Osteoblast (primary cell): Measurements from ENCODE around the gene FAM117B. TPM values are rescaled to one million over a fixed set of nuclear protein-coding genes. Genes with fewer than 3 reads are reported as not detected.

Experiments
- DNase-seq: peaks from one replicate; pipeline ENCODE4 v3.0.0; 2011; ENCODE audit warnings: low spot score, mixed read lengths; ENCODE audit not compliant: insufficient read length; ENCODE audit errors: missing footprints
- H2AFZ ChIP-seq: 2 replicates; pipeline ENCODE4 v1.6.0; 2011; ENCODE audit warnings: mild to moderate bottlenecking, low read length
- H3K27ac ChIP-seq: 2 replicates; pipeline ENCODE4 v1.5.1; 2011; ENCODE audit warnings: mild to moderate bottlenecking, low read depth, low read length, moderate library complexity
- H3K27me3 ChIP-seq: 2 replicates; pipeline ENCODE4 v1.6.0; 2012; ENCODE audit warnings: mild to moderate bottlenecking, control low read depth, inconsistent platforms, low read length, moderate library complexity; ENCODE audit not compliant: insufficient read depth
- H3K36me3 ChIP-seq: 2 replicates; pipeline ENCODE4 v1.5.1; 2011; ENCODE audit warnings: mild to moderate bottlenecking, low read length, control low read depth, moderate library complexity; ENCODE audit not compliant: insufficient read depth
- H3K4me1 ChIP-seq: 2 replicates; pipeline ENCODE4 v1.5.1; 2011; ENCODE audit warnings: mild to moderate bottlenecking, low read length, control low read depth, moderate library complexity; ENCODE audit not compliant: insufficient read depth
- H3K4me2 ChIP-seq: 2 replicates; pipeline ENCODE4 v1.6.0; 2011; ENCODE audit warnings: mild to moderate bottlenecking, low read length; ENCODE audit not compliant: insufficient read depth
- H3K4me3 ChIP-seq: fragments of 200-600 bp; sonication (generic); 3 replicates; pipeline ENCODE4 v1.5.1; 2012; ENCODE audit warnings: mild to moderate bottlenecking, low read length, inconsistent platforms; ENCODE audit not compliant: insufficient read depth
- H3K79me2 ChIP-seq: 2 replicates; pipeline ENCODE4 v1.6.0; 2012; ENCODE audit warnings: mild to moderate bottlenecking, low read length, control low read depth, inconsistent platforms; ENCODE audit not compliant: insufficient read depth
- H3K9me3 ChIP-seq: 2 replicates; pipeline ENCODE4 v1.5.1; 2011; ENCODE audit warnings: low read depth, low read length, control low read depth
- H4K20me1 ChIP-seq: 2 replicates; pipeline ENCODE4 v1.6.0; 2012; ENCODE audit warnings: mild to moderate bottlenecking, low read length, control low read depth; ENCODE audit not compliant: insufficient read depth
- CTCF ChIP-seq: IDR thresholded peaks from 2 replicates; pipeline ENCODE4 v1.5.1; 2011; ENCODE audit warnings: mild to moderate bottlenecking, low read depth, low read length, moderate library complexity; ENCODE audit errors: extremely low read depth
- total RNA-seq: library from RNA; depleted of rRNA; stranded (reverse); fragments of >200 nt; gene quantifications from 2 replicates; pipeline ENCODE4 v1.2.3, GENCODE V29; 2012

Gene FAM117B
- total RNA-seq, 1 donor, result 2.9 TPM

DNA sequence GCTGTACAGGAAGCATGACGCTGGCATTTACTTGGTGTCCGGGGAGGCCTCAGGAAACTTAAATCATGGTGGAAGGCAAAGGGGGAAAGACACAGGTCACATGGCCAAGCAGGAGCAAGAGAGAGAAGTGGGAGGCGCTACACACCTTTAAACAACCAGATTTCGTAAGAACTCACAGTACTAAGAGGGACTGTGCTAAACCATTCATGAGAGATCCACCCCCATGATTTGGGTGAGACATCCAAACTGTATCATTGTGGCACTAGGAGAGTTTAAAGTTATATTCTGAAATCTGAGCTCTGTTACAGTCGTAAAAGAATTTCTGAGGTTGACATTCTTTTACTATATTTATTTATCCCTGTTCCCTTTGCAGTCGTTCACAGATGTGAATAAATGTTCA is 120.2 kb downstream of the FAM117B start:
- Histone ChIP-seq H3K4me3 (no peak overlapping the region), H3K27ac (no peak overlapping the region), H3K9me3 (no peaks in the 10 kb centered on the region), H4K20me1 (no peaks in the 10 kb centered on the region), H3K4me2 (no peak overlapping the region), H3K79me2 (no peaks in the 10 kb centered on the region), H3K27me3 (no peaks in the 10 kb centered on the region), H2AFZ (no peak overlapping the region), H3K36me3 (no peaks in the 10 kb centered on the region), H3K4me1 (no peaks in the 10 kb centered on the region)
- no peak for TF ChIP-seq CTCF
- no peak for DNase-seq

DNA sequence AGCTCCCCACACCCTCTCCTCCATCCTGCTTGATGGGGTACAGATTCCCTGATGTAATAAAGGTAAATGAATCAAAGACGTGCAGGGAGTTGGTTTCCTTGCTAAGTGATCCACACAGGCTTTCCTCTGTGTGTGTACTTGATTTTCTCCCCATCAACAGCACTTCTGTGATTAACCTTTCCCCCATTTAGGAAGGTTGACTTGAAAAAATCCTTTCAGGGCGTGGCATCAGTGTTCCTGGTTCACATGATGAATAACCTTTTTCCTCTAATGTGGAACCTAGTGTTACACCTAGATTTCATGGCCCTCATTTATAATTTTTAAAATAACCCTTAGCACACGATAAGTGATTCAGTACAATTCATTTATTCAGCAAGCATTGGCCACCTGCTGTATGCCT is 121.8 kb downstream of the FAM117B start:
- Histone ChIP-seq H3K36me3 (no peaks in the 10 kb centered on the region), H3K4me1 (no peaks in the 10 kb centered on the region), H3K27ac (no peak overlapping the region), H3K79me2 (no peaks in the 10 kb centered on the region), H4K20me1 (no peaks in the 10 kb centered on the region), H3K4me2 (no peak overlapping the region), H3K9me3 (no peaks in the 10 kb centered on the region), H2AFZ (no peak overlapping the region), H3K4me3 (no peak overlapping the region), H3K27me3 (no peaks in the 10 kb centered on the region)
- DNase-seq, result no peak
- TF ChIP-seq CTCF, result no peak

GRCh38 chr2:202757339-202757738 is 122.6 kb downstream of the FAM117B start:
- Histone ChIP-seq H3K4me1 (no peaks in the 10 kb centered on the region), H3K27ac (no peak overlapping the region), H2AFZ (no peak overlapping the region), H3K36me3 (no peaks in the 10 kb centered on the region), H3K9me3 (no peaks in the 10 kb centered on the region), H3K4me3 (no peak overlapping the region), H3K4me2 (no peak overlapping the region), H3K79me2 (no peaks in the 10 kb centered on the region), H3K27me3 (no peaks in the 10 kb centered on the region), H4K20me1 (no peaks in the 10 kb centered on the region)
- DNase-seq, result peak; percentile 22
- no peak for TF ChIP-seq CTCF

DNA sequence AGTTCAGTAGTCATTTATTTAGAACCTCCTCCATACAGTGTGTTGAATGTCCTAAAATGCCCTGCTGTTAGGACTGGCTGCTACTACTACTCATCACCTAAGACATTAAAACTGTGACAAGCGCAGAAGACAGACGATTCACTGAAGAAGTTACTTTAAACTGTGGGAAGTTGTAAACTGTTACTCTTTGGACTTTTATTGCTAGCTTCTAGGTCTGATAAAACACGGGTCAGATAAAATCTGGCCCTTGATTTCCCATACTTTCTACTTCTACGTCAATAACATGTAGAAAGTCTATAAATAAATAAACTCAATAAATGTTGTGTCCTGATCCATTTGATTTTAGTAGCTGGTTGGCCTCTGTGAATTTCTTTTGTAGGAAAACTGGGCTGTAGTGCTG is 123.4 kb downstream of the FAM117B start:
- Histone ChIP-seq H3K27me3 (no peaks in the 10 kb centered on the region), H3K4me3 (no peak overlapping the region), H3K4me1 (no peaks in the 10 kb centered on the region), H3K27ac (no peak overlapping the region), H3K9me3 (no peaks in the 10 kb centered on the region), H3K36me3 (no peaks in the 10 kb centered on the region), H4K20me1 (no peaks in the 10 kb centered on the region), H3K4me2 (no peak overlapping the region), H3K79me2 (no peaks in the 10 kb centered on the region), H2AFZ (no peak overlapping the region)
- TF ChIP-seq CTCF, result no peak
- no peak for DNase-seq
